LNCAP (cell line): ENCODE data around the gene ALPG.
"Not testable (repeated sequence)": the region's sequence is repeated elsewhere in the genome, so short reads cannot be mapped to it uniquely, and the experiment has no call there.

Source experiments
- CTCF ChIP-seq: fragments of 450-650 bp; IDR thresholded peaks from 2 replicates; pipeline ENCODE4 v1.5.1; 2017; ENCODE audit warnings: mild to moderate bottlenecking

Gene ALPG

DNA sequence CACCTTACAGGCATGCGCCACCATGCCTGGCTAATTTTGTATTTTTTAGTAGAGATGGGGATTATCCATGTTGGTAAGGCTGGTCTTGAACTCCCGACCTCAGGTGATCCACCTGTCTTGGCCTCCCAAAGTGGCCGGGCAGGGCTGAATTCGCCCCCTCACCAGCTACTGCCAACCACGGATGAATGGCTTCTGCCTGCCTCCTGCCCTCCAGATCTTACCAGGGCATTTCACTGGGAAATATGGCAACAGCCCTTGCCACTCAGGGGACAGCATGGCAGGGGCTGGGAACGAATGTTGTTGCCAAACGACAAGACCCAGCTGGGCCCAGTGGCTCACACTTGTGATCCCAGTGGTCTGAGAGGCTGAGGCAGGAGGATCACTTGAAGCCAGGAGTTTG lies 29.9 kb upstream of the ALPG start:
- TF ChIP-seq CTCF: no peak

- no peak for TF ChIP-seq CTCF
These were observed 29.3 kb upstream of the ALPG start for GRCh38 chr2:232377319-232377718.

DNA sequence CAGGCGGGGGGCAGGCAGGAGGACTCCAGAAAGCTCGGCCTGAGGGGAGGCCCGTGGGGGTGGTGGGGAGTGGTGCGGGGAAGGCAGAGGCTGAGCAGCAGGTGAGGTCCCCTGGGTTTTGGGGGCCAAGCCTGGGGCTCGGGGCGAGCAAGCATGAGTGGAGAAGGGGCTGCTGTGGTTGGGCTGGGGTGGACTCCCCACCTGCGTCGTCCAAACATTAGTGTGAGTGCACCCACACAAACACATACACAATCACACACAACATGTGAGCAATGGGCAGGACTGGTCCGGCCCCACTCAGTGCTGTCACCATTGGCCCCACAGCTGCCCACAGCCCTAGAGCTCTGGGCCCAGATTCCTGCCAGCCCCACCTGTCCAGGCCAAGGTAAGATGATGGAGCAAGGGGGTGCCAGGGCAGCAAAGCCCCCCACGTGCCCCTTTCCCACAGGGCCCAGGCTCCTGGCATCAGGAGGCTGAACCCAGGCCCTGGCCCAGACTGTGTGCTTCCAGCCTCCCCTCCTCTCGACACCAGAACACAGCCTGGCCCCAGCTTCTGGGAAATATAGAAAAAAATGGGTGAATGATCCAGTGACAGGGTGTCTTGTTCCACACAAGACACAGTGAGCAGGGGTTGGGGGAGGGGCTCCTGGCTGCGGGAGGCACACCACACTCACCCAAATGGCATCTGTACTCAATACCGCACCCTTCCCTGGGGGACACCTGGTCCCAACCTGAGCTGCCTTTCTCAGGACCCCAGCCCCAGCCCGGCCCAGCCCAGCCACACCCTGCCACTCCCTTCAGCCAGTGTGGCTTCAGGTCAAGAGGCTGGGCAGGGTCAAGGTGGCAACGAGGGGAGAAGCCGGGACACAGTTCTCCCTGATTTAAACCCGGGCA lies 28.6 kb upstream of the ALPG start:
- TF ChIP-seq CTCF: no peak

GRCh38 chr2:232378735-232379151 lies 27.9 kb upstream of the ALPG start, which contains the start of gene ALPP:
ALPP (plus strand) TSS chr2:232378751; CDS start chr2:232378803, 52 bp downstream.
- TF ChIP-seq CTCF: not testable (repeated sequence)

DNA sequence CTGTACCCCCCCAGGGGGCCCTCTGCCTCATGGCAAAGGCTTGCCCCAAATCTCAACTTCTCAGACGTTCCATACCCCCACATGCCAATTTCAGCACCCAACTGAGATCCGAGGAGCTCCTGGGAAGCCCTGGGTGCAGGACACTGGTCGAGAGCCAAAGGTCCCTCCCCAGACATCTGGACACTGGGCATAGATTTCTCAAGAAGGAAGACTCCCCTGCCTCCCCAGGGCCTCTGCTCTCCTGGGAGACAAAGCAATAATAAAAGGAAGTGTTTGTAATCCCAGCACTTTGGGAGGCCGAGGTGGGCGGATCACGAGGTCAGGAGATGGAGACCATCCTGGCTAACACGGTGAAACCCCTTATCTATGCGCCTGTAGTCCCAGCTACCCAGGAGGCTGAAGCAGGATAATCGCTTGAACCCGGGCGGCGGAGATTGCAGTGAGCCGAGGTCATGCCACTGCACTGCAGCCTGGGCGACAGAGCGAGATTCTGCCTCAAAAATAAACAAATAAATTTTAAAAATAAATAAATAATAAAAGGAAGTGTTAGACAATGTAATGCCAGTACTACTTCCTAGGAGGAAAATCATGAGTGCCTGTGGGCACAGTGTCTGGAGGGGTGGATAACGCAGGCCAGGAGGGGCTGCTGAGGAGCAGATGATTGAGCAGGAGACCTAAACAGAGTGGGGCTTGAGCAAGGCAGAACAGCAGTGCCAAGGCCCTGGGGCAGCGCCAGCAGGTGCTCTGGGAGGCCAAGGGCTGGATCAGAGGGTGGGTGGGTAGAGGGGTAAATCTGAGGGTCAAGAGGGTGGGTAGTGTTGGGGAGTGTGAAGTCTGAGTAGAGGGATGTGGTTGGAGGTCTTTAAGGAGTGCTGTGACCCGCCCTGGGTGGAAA lies 24.1 kb upstream of the ALPG start:
- no peak for TF ChIP-seq CTCF

- TF ChIP-seq CTCF: no peak
These were observed 22.2 kb upstream of the ALPG start for GRCh38 chr2:232384466-232384865.

GRCh38 chr2:232385660-232386489 lies 20.8 kb upstream of the ALPG start:
- TF ChIP-seq CTCF: no peak
